Measurements from ENCODE around the gene GART. TPM values are rescaled to one million over a fixed set of nuclear protein-coding genes. Genes with fewer than 3 reads are reported as not detected.

Gene GART
- total RNA-seq, 2 donors from 2014 or later = 52.7 to 100 TPM

DNA sequence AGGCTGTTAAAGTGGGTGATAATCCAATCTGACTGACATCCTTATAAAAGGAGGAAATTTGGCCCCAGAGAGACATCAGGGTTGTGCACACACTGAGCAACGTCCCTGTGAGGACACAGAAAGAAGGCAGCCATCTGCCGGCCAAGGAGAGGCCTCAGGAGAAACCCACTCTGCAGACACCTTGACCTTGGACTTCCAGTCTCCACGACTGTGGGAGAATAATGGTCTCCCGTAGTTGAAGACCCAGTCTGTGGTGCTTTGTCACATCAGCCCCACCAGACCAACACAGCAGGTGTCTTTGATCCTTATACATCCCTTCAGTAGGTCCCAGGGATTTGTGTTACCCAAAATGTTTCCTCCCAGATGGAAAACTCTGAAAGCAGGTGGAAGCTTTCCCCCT, 46.2 kb downstream of the GART start:
- TF ChIP-seq, protein P1, sequence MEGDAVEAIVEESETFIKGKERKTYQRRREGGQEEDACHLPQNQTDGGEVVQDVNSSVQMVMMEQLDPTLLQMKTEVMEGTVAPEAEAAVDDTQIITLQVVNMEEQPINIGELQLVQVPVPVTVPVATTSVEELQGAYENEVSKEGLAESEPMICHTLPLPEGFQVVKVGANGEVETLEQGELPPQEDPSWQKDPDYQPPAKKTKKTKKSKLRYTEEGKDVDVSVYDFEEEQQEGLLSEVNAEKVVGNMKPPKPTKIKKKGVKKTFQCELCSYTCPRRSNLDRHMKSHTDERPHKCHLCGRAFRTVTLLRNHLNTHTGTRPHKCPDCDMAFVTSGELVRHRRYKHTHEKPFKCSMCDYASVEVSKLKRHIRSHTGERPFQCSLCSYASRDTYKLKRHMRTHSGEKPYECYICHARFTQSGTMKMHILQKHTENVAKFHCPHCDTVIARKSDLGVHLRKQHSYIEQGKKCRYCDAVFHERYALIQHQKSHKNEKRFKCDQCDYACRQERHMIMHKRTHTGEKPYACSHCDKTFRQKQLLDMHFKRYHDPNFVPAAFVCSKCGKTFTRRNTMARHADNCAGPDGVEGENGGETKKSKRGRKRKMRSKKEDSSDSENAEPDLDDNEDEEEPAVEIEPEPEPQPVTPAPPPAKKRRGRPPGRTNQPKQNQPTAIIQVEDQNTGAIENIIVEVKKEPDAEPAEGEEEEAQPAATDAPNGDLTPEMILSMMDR (IDR thresholded peaks at IDR 0.05) = no peak
- no peaks in the 10 kb centered on the region for H3K36me3 ChIP-seq
- no peak overlapping the region for H3K4me3 ChIP-seq
- H3K27me3 ChIP-seq = no peaks in the 10 kb centered on the region
- intact Hi-C loops (cut with DNase I) = no loop called here
- no peaks in the 10 kb centered on the region for H3K9me3 ChIP-seq
- no peak overlapping the region for H3K27ac ChIP-seq
- no peak overlapping the region for H3K9ac ChIP-seq (ENCODE audit: low read depth in 2 of 2, low read length in 2 of 2)
- no peak for DNase-seq
- H3K4me1 ChIP-seq = no peaks in the 10 kb centered on the region

DNA sequence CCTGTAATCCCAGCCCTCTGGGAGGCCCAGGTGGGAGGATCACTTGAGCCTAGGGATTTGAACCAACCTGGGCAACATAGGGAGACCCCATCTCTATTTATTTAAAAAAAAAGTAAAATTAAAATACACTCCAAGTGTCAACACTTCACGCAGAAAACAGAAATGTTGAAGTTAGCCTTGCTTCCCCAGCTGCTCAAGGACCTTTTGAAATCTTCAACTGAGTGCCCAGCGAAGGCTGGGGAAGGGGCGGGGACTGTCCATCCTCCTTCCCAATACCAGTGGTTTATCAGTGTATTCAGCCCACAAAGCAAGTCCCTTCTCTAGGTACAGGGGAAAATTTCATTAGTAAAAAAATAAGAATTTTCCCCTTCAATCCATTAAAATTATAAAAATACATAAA, 48.2 kb downstream of the GART start:
- Histone ChIP-seq H3K9me3 (no peaks in the 10 kb centered on the region), H3K36me3 (no peaks in the 10 kb centered on the region), H3K9ac (ENCODE audit: low read depth in 2 of 2, low read length in 2 of 2) (no peak overlapping the region), H3K4me1 (no peaks in the 10 kb centered on the region), H3K27ac (no peak overlapping the region), H3K27me3 (no peaks in the 10 kb centered on the region), H3K4me3 (no peak overlapping the region)
- DNase-seq = no peak
- TF ChIP-seq, protein P1 (IDR thresholded peaks at IDR 0.05) = no peak
- intact Hi-C loops (cut with DNase I) = no loop called here

DNA sequence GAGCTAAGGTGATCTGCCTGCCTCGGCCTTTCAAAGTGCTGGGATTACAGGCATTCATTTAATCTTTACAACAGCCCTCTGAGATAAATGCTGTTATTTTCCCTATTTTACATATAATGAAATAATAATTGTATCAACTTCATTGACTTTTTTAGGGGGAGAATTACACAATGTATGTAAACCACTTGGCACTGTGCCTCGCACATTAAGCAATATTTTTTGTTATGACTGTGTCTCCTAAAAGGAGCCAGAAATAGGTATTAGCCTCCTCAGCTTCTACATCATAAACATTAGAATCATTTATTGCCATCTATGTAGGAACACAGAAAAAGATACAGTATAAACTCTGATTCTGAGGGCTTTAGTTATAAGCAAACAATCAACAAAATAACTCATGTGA, 49.3 kb downstream of the GART start:
- no peaks in the 10 kb centered on the region for H3K36me3 ChIP-seq
- TF ChIP-seq, protein P1 (IDR thresholded peaks at IDR 0.05) = no peak
- DNase-seq = no peak
- H3K9ac ChIP-seq (ENCODE audit: low read depth in 2 of 2, low read length in 2 of 2) = no peak overlapping the region
- no peak overlapping the region for H3K27ac ChIP-seq
- no peaks in the 10 kb centered on the region for H3K27me3 ChIP-seq
- H3K4me1 ChIP-seq = no peaks in the 10 kb centered on the region
- intact Hi-C loops (cut with DNase I) = no loop called here
- no peak overlapping the region for H3K4me3 ChIP-seq
- no peaks in the 10 kb centered on the region for H3K9me3 ChIP-seq

DNA sequence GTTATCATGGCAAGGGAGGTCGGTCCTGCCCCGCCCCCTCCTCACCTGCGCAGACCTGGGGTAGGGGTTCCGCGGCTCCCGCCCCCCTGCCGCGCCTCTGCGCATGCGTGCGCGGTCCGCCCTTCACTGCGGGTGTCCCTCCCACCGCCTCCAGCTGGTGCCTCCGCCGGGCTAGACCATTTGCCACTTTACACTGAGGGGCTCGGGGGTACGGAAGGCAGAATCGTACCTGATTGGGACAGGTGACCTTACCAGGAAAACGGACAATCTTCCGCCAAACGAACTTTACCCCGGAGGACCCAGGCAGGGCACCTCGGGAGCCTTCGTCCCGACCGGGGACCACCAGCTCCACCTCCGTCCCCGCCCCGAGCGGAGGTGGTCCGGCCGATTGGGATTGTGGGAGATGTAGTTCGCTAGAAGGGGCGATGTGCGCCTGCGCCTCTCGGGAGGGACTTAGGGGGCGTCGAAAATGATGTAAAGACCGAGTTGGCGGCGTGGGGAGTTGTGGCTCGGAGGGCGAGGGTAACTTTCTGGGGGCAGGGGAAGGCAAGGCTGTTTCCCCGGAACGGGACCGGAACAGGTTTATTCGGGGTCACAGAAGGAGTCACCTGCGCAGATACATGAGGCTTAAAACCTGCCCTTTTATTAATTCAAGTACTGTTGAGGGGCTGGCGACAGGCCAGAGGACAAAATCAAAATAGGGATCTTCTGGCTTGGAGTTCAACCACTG, 50.4 kb downstream of the GART start, which contains the start of gene DNAJC28:
Gene DNAJC28, minus strand, starts transcription at position 344 of the 730 bp plus-strand sequence. CDS start 2,323 bp downstream, outside the sequence.
- Histone ChIP-seq H3K9me3 (no peaks in the 10 kb centered on the region), H3K9ac (ENCODE audit: low read depth in 2 of 2, low read length in 2 of 2) (peak within 1 kb of the TSS; percentile 6 to 91), H3K4me1 (no peaks in the 10 kb centered on the region), H3K4me3 (peak within 1 kb of the TSS; percentile 54), H3K36me3 (no peaks in the 10 kb centered on the region), H3K27ac (peak within 1 kb of the TSS; percentile 32), H3K27me3 (no peaks in the 10 kb centered on the region)
- peak; percentile 95 for DNase-seq
- TF ChIP-seq, protein P1 (IDR thresholded peaks at IDR 0.05) = no peak
- intact Hi-C loops (cut with DNase I) = no loop called here

DNA sequence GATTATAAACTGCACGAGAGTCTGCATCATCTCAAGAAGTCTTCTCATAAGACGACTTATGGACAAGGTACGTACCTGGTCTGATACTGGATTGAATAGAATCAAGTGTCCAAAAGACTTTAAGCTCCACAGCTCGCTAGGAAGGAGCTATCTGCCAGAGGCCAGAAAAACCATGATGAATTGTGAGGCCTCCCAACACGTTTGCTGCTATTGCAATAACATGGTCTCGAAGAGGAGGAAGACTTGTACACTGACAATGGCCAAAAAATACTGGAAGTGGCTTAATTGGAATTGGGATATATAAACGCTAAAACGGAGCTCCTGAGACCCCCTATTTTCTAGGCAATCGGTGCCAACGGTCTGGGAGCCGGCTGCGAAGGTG, 50.9 kb downstream of the GART start:
- Histone ChIP-seq H3K27ac (peak overlapping the region; percentile 32), H3K4me1 (no peaks in the 10 kb centered on the region), H3K4me3 (peak overlapping the region; percentile 54), H3K27me3 (no peaks in the 10 kb centered on the region), H3K9me3 (no peaks in the 10 kb centered on the region), H3K9ac (ENCODE audit: low read depth in 2 of 2, low read length in 2 of 2) (peak overlapping the region; percentile 6 to 91), H3K36me3 (no peaks in the 10 kb centered on the region)
- TF ChIP-seq, protein P1 (IDR thresholded peaks at IDR 0.05) = no peak
- intact Hi-C loops (cut with DNase I) = no loop called here
- peak; percentile 26 for DNase-seq
